HL-60 (cell line): ENCODE results near the gene REEP2.

Experiments used
- GABPA ChIP-seq: IDR thresholded peaks from 2 replicates; pipeline ENCODE4 v1.6.1; 2012; ENCODE audit warnings: low read depth
- POLR2AphosphoS5 ChIP-seq: IDR thresholded peaks from 2 replicates; pipeline ENCODE4 v1.6.1; 2012; ENCODE audit warnings: low read depth
- TF ChIP-seq, protein P1 (sequence below): IDR thresholded peaks from one replicate; pipeline ENCODE4 v1.5.1; 2011; ENCODE audit warnings: low read length, control low read depth, inconsistent platforms; ENCODE audit not compliant: insufficient read depth
- TF ChIP-seq, protein P2 (sequence below): IDR thresholded peaks from 2 replicates; pipeline ENCODE4 v1.6.1; 2012; ENCODE audit warnings: low read depth; ENCODE audit not compliant: insufficient replicate concordance

DNA sequence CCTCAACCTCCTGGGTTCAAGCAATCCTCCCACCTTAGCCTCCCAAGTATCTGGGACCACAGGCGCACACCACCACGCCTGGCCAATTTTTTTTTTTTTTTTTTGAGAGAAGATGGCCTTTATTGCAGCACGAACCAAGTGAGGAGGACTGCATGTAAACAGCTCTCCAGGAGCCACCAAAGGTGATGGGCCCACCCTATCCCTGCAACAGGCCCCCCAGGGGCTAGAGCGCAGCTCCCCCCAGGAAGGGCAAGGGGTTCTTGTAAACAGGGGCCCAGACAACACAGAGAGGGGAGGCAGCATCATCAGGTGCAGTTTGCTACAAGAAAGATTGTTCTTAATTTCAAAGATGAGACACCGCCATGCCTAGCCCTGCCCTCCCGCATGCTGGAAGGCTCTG is 13.9 kb downstream of the REEP2 start:
- TF ChIP-seq, protein P1, sequence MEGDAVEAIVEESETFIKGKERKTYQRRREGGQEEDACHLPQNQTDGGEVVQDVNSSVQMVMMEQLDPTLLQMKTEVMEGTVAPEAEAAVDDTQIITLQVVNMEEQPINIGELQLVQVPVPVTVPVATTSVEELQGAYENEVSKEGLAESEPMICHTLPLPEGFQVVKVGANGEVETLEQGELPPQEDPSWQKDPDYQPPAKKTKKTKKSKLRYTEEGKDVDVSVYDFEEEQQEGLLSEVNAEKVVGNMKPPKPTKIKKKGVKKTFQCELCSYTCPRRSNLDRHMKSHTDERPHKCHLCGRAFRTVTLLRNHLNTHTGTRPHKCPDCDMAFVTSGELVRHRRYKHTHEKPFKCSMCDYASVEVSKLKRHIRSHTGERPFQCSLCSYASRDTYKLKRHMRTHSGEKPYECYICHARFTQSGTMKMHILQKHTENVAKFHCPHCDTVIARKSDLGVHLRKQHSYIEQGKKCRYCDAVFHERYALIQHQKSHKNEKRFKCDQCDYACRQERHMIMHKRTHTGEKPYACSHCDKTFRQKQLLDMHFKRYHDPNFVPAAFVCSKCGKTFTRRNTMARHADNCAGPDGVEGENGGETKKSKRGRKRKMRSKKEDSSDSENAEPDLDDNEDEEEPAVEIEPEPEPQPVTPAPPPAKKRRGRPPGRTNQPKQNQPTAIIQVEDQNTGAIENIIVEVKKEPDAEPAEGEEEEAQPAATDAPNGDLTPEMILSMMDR, result no peak
- TF ChIP-seq POLR2AphosphoS5 (no peak), GABPA (no peak)
- TF ChIP-seq, protein P2, sequence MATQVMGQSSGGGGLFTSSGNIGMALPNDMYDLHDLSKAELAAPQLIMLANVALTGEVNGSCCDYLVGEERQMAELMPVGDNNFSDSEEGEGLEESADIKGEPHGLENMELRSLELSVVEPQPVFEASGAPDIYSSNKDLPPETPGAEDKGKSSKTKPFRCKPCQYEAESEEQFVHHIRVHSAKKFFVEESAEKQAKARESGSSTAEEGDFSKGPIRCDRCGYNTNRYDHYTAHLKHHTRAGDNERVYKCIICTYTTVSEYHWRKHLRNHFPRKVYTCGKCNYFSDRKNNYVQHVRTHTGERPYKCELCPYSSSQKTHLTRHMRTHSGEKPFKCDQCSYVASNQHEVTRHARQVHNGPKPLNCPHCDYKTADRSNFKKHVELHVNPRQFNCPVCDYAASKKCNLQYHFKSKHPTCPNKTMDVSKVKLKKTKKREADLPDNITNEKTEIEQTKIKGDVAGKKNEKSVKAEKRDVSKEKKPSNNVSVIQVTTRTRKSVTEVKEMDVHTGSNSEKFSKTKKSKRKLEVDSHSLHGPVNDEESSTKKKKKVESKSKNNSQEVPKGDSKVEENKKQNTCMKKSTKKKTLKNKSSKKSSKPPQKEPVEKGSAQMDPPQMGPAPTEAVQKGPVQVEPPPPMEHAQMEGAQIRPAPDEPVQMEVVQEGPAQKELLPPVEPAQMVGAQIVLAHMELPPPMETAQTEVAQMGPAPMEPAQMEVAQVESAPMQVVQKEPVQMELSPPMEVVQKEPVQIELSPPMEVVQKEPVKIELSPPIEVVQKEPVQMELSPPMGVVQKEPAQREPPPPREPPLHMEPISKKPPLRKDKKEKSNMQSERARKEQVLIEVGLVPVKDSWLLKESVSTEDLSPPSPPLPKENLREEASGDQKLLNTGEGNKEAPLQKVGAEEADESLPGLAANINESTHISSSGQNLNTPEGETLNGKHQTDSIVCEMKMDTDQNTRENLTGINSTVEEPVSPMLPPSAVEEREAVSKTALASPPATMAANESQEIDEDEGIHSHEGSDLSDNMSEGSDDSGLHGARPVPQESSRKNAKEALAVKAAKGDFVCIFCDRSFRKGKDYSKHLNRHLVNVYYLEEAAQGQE, result no peak
